ENCODE results near the gene ULK4.
"Not testable (repeated sequence)": the region's sequence is repeated elsewhere in the genome, so short reads cannot be mapped to it uniquely, and the experiment has no call there.

The ULK4 gene

GRCh38 chr3:41288785-41289184, 673.1 kb downstream of the ULK4 start:
- no peak for DNase-seq

- no peak for DNase-seq
Observed at GRCh38 chr3:41286305-41286704, 675.6 kb downstream of the ULK4 start.

- DNase-seq = not testable (repeated sequence)
Observed at GRCh38 chr3:41284934-41285333, 677.0 kb downstream of the ULK4 start.

- DNase-seq = no peak
Observed at GRCh38 chr3:41277790-41278465, 684.0 kb downstream of the ULK4 start.

- no peak for DNase-seq
Observed at GRCh38 chr3:41276191-41276590, 685.7 kb downstream of the ULK4 start.

- DNase-seq = no peak
Observed at GRCh38 chr3:41274944-41275668, 686.8 kb downstream of the ULK4 start.

- no peak for DNase-seq
Observed at GRCh38 chr3:41272667-41273066, 689.2 kb downstream of the ULK4 start.

- DNase-seq = no peak
Observed at GRCh38 chr3:41267975-41268640, 693.8 kb downstream of the ULK4 start.

GRCh38 chr3:41265823-41266273, 696.1 kb downstream of the ULK4 start:
- no peak for DNase-seq

- no peak for DNase-seq
Observed at GRCh38 chr3:41265011-41265545, 696.8 kb downstream of the ULK4 start.

GRCh38 chr3:41260063-41260450, 701.8 kb downstream of the ULK4 start:
- DNase-seq = no peak

GRCh38 chr3:41259449-41260062, 702.3 kb downstream of the ULK4 start:
- no peak for DNase-seq

- no peak for DNase-seq
Observed at GRCh38 chr3:41258239-41258800, 703.6 kb downstream of the ULK4 start.

GRCh38 chr3:41251593-41251992, 710.3 kb downstream of the ULK4 start:
- DNase-seq = no peak

GRCh38 chr3:41250825-41251224, 711.1 kb downstream of the ULK4 start:
- no peak for DNase-seq

GRCh38 chr3:41249318-41249717, 712.6 kb downstream of the ULK4 start:
- DNase-seq = no peak

- no peak for DNase-seq
Observed at GRCh38 chr3:41248525-41248924, 713.4 kb downstream of the ULK4 start.

GRCh38 chr3:41247055-41248004, 714.6 kb downstream of the ULK4 start:
- DNase-seq = no peak

- DNase-seq = no peak
Observed at GRCh38 chr3:41244620-41245336, 717.1 kb downstream of the ULK4 start.

- no peak for DNase-seq
Observed at GRCh38 chr3:41243183-41243582, 718.7 kb downstream of the ULK4 start.
